Stimulated activated naive CD8-positive, alpha-beta T cell treated with anti-CD3 and anti-CD28 coated beads, Interleukin-15, Interleukin-2, amounts not matched to agents 100 ng/mL and 50 ng/mL, for 24 hours (primary cell): ENCODE data around the gene RIPPLY3.
"Not testable (repeated sequence)": the region's sequence is repeated elsewhere in the genome, so short reads cannot be mapped to it uniquely, and the experiment has no call there.

Experiments used
- H3K27ac Mint-ChIP-seq: one replicate; pipeline ENCODE4 v1.8.0; 2021; ENCODE audit warnings: mild to moderate bottlenecking, mixed read lengths
- H3K27me3 Mint-ChIP-seq: one replicate; pipeline ENCODE4 v1.8.0; 2021; ENCODE audit warnings: mixed read lengths
- H3K36me3 Mint-ChIP-seq: one replicate; pipeline ENCODE4 v1.8.0; 2021; ENCODE audit warnings: low read depth, mixed read lengths
- H3K4me1 Mint-ChIP-seq: one replicate; pipeline ENCODE4 v1.8.0; 2021; ENCODE audit warnings: low read depth, mixed read lengths
- H3K4me3 Mint-ChIP-seq: one replicate; pipeline ENCODE4 v1.8.0; 2021; ENCODE audit warnings: mild to moderate bottlenecking, mixed read lengths
- H3K9me3 Mint-ChIP-seq: one replicate; pipeline ENCODE4 v1.8.0; 2021; ENCODE audit warnings: mixed read lengths

RIPPLY3 gene

GRCh38 chr21:37028570-37028969, 22.1 kb downstream of the RIPPLY3 start:
- Mint-ChIP-seq H3K27me3 (peaks cover 4% of the 10 kb centered on the region), H3K9me3 (no peaks in the 10 kb centered on the region), H3K36me3 (no peaks in the 10 kb centered on the region), H3K4me1 (no peaks in the 10 kb centered on the region), H3K27ac (no peak overlapping the region), H3K4me3 (no peak overlapping the region)

GRCh38 chr21:37030864-37031263, 24.4 kb downstream of the RIPPLY3 start:
- H3K27ac Mint-ChIP-seq: no peak overlapping the region
- H3K36me3 Mint-ChIP-seq: no peaks in the 10 kb centered on the region
- H3K4me3 Mint-ChIP-seq: no peak overlapping the region
- peaks cover 4% of the 10 kb centered on the region for H3K27me3 Mint-ChIP-seq
- H3K9me3 Mint-ChIP-seq: no peaks in the 10 kb centered on the region
- H3K4me1 Mint-ChIP-seq: no peaks in the 10 kb centered on the region

- Mint-ChIP-seq H3K27ac (no peak overlapping the region), H3K9me3 (no peaks in the 10 kb centered on the region), H3K27me3 (no peaks in the 10 kb centered on the region), H3K36me3 (no peaks in the 10 kb centered on the region), H3K4me3 (no peak overlapping the region), H3K4me1 (no peaks in the 10 kb centered on the region)
Measured at GRCh38 chr21:37032293-37032692, 25.8 kb downstream of the RIPPLY3 start.

- no peaks in the 10 kb centered on the region for H3K36me3 Mint-ChIP-seq
- no peaks in the 10 kb centered on the region for H3K4me1 Mint-ChIP-seq
- no peaks in the 10 kb centered on the region for H3K9me3 Mint-ChIP-seq
- no peak overlapping the region for H3K4me3 Mint-ChIP-seq
- no peak overlapping the region for H3K27ac Mint-ChIP-seq
- H3K27me3 Mint-ChIP-seq: no peaks in the 10 kb centered on the region
Measured at GRCh38 chr21:37032877-37033471, 26.5 kb downstream of the RIPPLY3 start.

- H3K4me3 Mint-ChIP-seq, H3K36me3 Mint-ChIP-seq, H3K4me1 Mint-ChIP-seq, H3K9me3 Mint-ChIP-seq, H3K27ac Mint-ChIP-seq, H3K27me3 Mint-ChIP-seq: not testable (repeated sequence)
Measured at GRCh38 chr21:37034394-37034793, 27.9 kb downstream of the RIPPLY3 start.

GRCh38 chr21:37036177-37036576, 29.7 kb downstream of the RIPPLY3 start:
- H3K27me3 Mint-ChIP-seq: no peaks in the 10 kb centered on the region
- H3K27ac Mint-ChIP-seq: no peak overlapping the region
- H3K4me3 Mint-ChIP-seq: no peak overlapping the region

GRCh38 chr21:37039411-37040075, 33.0 kb downstream of the RIPPLY3 start:
- H3K36me3 Mint-ChIP-seq: no peaks in the 10 kb centered on the region
- peaks cover under 1% of the 10 kb centered on the region for H3K4me1 Mint-ChIP-seq
- H3K4me3 Mint-ChIP-seq: no peak overlapping the region
- H3K27ac Mint-ChIP-seq: peak overlapping the region; percentile 50
- no peaks in the 10 kb centered on the region for H3K9me3 Mint-ChIP-seq
- H3K27me3 Mint-ChIP-seq: no peaks in the 10 kb centered on the region

More at GRCh38 chr21:37036177-37036576, 29.7 kb downstream of the RIPPLY3 start:
- Mint-ChIP-seq H3K9me3 (no peaks in the 10 kb centered on the region), H3K36me3 (no peaks in the 10 kb centered on the region), H3K4me1 (no peaks in the 10 kb centered on the region)

- Mint-ChIP-seq H3K36me3 (no peaks in the 10 kb centered on the region), H3K27ac (no peak overlapping the region), H3K4me1 (peaks cover 7% of the 10 kb centered on the region), H3K9me3 (no peaks in the 10 kb centered on the region), H3K27me3 (no peaks in the 10 kb centered on the region), H3K4me3 (no peak overlapping the region)
Measured at GRCh38 chr21:37040212-37040611, 33.7 kb downstream of the RIPPLY3 start.

GRCh38 chr21:37041706-37042271, 35.3 kb downstream of the RIPPLY3 start:
- H3K27ac Mint-ChIP-seq: no peak overlapping the region
- no peaks in the 10 kb centered on the region for H3K36me3 Mint-ChIP-seq
- peaks cover 10% of the 10 kb centered on the region for H3K4me1 Mint-ChIP-seq
- H3K27me3 Mint-ChIP-seq: peaks cover 4% of the 10 kb centered on the region
- H3K4me3 Mint-ChIP-seq: no peak overlapping the region
- H3K9me3 Mint-ChIP-seq: no peaks in the 10 kb centered on the region

GRCh38 chr21:37043818-37044217, 37.3 kb downstream of the RIPPLY3 start:
- H3K4me3 Mint-ChIP-seq: no peak overlapping the region
- H3K9me3 Mint-ChIP-seq: no peaks in the 10 kb centered on the region
- peaks cover 10% of the 10 kb centered on the region for H3K27me3 Mint-ChIP-seq

GRCh38 chr21:37044643-37045042, 38.1 kb downstream of the RIPPLY3 start:
- H3K27me3 Mint-ChIP-seq: peaks cover 10% of the 10 kb centered on the region
- no peak overlapping the region for H3K27ac Mint-ChIP-seq
- peaks cover 10% of the 10 kb centered on the region for H3K4me1 Mint-ChIP-seq
- H3K36me3 Mint-ChIP-seq: no peaks in the 10 kb centered on the region
- H3K9me3 Mint-ChIP-seq: no peaks in the 10 kb centered on the region
- H3K4me3 Mint-ChIP-seq: no peak overlapping the region

More at GRCh38 chr21:37043818-37044217, 37.3 kb downstream of the RIPPLY3 start:
- H3K27ac Mint-ChIP-seq: no peak overlapping the region
- H3K36me3 Mint-ChIP-seq: no peaks in the 10 kb centered on the region
- H3K4me1 Mint-ChIP-seq: peaks cover 10% of the 10 kb centered on the region

GRCh38 chr21:37045149-37045548, 38.6 kb downstream of the RIPPLY3 start:
- no peak overlapping the region for H3K4me3 Mint-ChIP-seq
- H3K27me3 Mint-ChIP-seq: peaks cover 15% of the 10 kb centered on the region

GRCh38 chr21:37045556-37045955, 39.1 kb downstream of the RIPPLY3 start:
- no peak overlapping the region for H3K27ac Mint-ChIP-seq
- no peaks in the 10 kb centered on the region for H3K36me3 Mint-ChIP-seq
- no peaks in the 10 kb centered on the region for H3K9me3 Mint-ChIP-seq
- H3K4me1 Mint-ChIP-seq: peaks cover 10% of the 10 kb centered on the region
- peaks cover 15% of the 10 kb centered on the region for H3K27me3 Mint-ChIP-seq
- no peak overlapping the region for H3K4me3 Mint-ChIP-seq

More at GRCh38 chr21:37045149-37045548, 38.6 kb downstream of the RIPPLY3 start:
- Mint-ChIP-seq H3K27ac (no peak overlapping the region), H3K9me3 (no peaks in the 10 kb centered on the region), H3K4me1 (peaks cover 10% of the 10 kb centered on the region), H3K36me3 (no peaks in the 10 kb centered on the region)

GRCh38 chr21:37047079-37047478, 40.6 kb downstream of the RIPPLY3 start:
- Mint-ChIP-seq H3K9me3 (no peaks in the 10 kb centered on the region), H3K27ac (no peak overlapping the region), H3K36me3 (no peaks in the 10 kb centered on the region), H3K27me3 (peaks cover 15% of the 10 kb centered on the region), H3K4me1 (peaks cover 10% of the 10 kb centered on the region), H3K4me3 (no peak overlapping the region)

GRCh38 chr21:37049741-37050140, 43.2 kb downstream of the RIPPLY3 start:
- peaks cover 15% of the 10 kb centered on the region for H3K27me3 Mint-ChIP-seq
- not testable (repeated sequence) for H3K27ac Mint-ChIP-seq, H3K4me1 Mint-ChIP-seq, H3K36me3 Mint-ChIP-seq, H3K9me3 Mint-ChIP-seq, H3K4me3 Mint-ChIP-seq
